ENCODE measurements around the gene PIM3. TPM values are rescaled to one million over a fixed set of nuclear protein-coding genes. Genes with fewer than 3 reads are reported as not detected.
A peak's percentile ranks its signal among the peaks of the same experiment; 100 is the strongest.

Gene PIM3
- polyA plus RNA-seq, 1 of the 3 experiments (the other 2 are of a cell fraction), result 15.3 TPM

GRCh38 chr22:49934891-49935557 lies 25.5 kb upstream of the PIM3 start:
- H3K27me3 ChIP-seq (ENCODE audit: insufficient read depth), result no peaks in the 10 kb centered on the region
- peak; percentile 81 for DNase-seq
- no peaks in the 10 kb centered on the region for H3F3A ChIP-seq (replicated peaks; ENCODE audit: insufficient read depth)
- ChIA-PET POLR2A (no interaction called here), CTCF (no interaction called here)
- H3K4me2 ChIP-seq, result 0 out of 2 replicates have a peak overlapping the region, but pooled peaks have one; percentile 7
- no peak overlapping the region for H2AFZ ChIP-seq (ENCODE audit: low read depth)
- H3K27ac ChIP-seq (ENCODE audit: low read depth in 2 of 2, low read length in 1 of 2), result no peak overlapping the region; a peak in 1 of 4 replicates
- H3K36me3 ChIP-seq (replicated peaks in 1 of 2; ENCODE audit: control insufficient read depth in 1 of 2, insufficient read depth in 2 of 2, low read length in 1 of 2), result no peaks in the 10 kb centered on the region
- peaks cover 6 to 31% of the 10 kb centered on the region in 2 experiments; a peak in 2 of 4 replicates for H3K4me1 ChIP-seq (ENCODE audit: control insufficient read depth in 1 of 2, insufficient read depth in 2 of 2, low read depth in 1 of 2, low read length in 1 of 2)
- H3K79me2 ChIP-seq (ENCODE audit: insufficient read depth), result no peaks in the 10 kb centered on the region
- no peaks in the 10 kb centered on the region for H4K20me1 ChIP-seq (ENCODE audit: insufficient read depth)
- H3K9ac ChIP-seq, result no peak overlapping the region
- H3K9me2 ChIP-seq, result no peaks in the 10 kb centered on the region
- H3K9me3 ChIP-seq, result no peaks in the 10 kb centered on the region
- WGBS (ENCODE audit: low lambda C conversion rate), result 12% methylated on average over 16 of the region's 56 CpGs
- TF ChIP-seq SMC3 (IDR thresholded peaks at IDR 0.05; ENCODE audit: low read depth, low read length), result no peak
- TF ChIP-seq, protein P1, sequence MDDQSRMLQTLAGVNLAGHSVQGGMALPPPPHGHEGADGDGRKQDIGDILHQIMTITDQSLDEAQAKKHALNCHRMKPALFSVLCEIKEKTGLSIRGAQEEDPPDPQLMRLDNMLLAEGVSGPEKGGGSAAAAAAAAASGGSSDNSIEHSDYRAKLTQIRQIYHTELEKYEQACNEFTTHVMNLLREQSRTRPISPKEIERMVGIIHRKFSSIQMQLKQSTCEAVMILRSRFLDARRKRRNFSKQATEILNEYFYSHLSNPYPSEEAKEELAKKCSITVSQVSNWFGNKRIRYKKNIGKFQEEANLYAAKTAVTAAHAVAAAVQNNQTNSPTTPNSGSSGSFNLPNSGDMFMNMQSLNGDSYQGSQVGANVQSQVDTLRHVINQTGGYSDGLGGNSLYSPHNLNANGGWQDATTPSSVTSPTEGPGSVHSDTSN (IDR thresholded peaks at IDR 0.05), result no peak
- TF ChIP-seq CTCF (IDR thresholded peaks at IDR 0.05), result no peak
- TF ChIP-seq EZH2phosphoT487 (IDR thresholded peaks at IDR 0.05; ENCODE audit: borderline replicate concordance, low read depth), result no peak
- no peak for TF ChIP-seq RCOR1 (IDR thresholded peaks at IDR 0.05; ENCODE audit: low read length)
- no peak for TF ChIP-seq FOXM1 (IDR thresholded peaks at IDR 0.05; ENCODE audit: low read depth)
- no peak for TF ChIP-seq RXRA (IDR thresholded peaks at IDR 0.05; ENCODE audit: borderline replicate concordance, low read depth)
- no peak for TF ChIP-seq JUND (IDR thresholded peaks at IDR 0.05)
- no peak for TF ChIP-seq MXI1 (IDR thresholded peaks at IDR 0.05; ENCODE audit: low read depth, low read length)
- no peak for TF ChIP-seq RAD21 (IDR thresholded peaks at IDR 0.05; ENCODE audit: low read length)
- no peak for TF ChIP-seq GABPA (IDR thresholded peaks at IDR 0.05; ENCODE audit: low read depth)
- no peak for TF ChIP-seq NRF1 (IDR thresholded peaks at IDR 0.05; ENCODE audit: low read depth, low read length)
- TF ChIP-seq TAF1 (IDR thresholded peaks at IDR 0.05; ENCODE audit: borderline replicate concordance, low read depth, low read length), result no peak
- no peak for TF ChIP-seq REST (IDR thresholded peaks at IDR 0.05; ENCODE audit: low read depth, low read length)
- TF ChIP-seq CHD2 (IDR thresholded peaks at IDR 0.05; ENCODE audit: low read length, partially characterized antibody), result no peak
- no peak for TF ChIP-seq SIN3A (IDR thresholded peaks at IDR 0.05; ENCODE audit: borderline replicate concordance, low read depth, low read length)
- TF ChIP-seq RFX5 (IDR thresholded peaks at IDR 0.05; ENCODE audit: low read length), result no peak
- TF ChIP-seq USF2 (IDR thresholded peaks at IDR 0.05; ENCODE audit: borderline replicate concordance, low read depth, low read length), result no peak
- TF ChIP-seq MEF2A (IDR thresholded peaks at IDR 0.05; ENCODE audit: borderline replicate concordance, low read depth), result no peak
- no peak for TF ChIP-seq MAX (IDR thresholded peaks at IDR 0.05; ENCODE audit: low read depth)
- no peak overlapping the region for H3K4me3 ChIP-seq (ENCODE audit: low read depth in 2 of 2, low read length in 1 of 2)
